Measurements from ENCODE around the gene XNDC1N. TPM values are rescaled to one million over a fixed set of nuclear protein-coding genes. Genes with fewer than 3 reads are reported as not detected.

The XNDC1N gene
- polyA plus RNA-seq, 1 experiment = 4.5 TPM

DNA sequence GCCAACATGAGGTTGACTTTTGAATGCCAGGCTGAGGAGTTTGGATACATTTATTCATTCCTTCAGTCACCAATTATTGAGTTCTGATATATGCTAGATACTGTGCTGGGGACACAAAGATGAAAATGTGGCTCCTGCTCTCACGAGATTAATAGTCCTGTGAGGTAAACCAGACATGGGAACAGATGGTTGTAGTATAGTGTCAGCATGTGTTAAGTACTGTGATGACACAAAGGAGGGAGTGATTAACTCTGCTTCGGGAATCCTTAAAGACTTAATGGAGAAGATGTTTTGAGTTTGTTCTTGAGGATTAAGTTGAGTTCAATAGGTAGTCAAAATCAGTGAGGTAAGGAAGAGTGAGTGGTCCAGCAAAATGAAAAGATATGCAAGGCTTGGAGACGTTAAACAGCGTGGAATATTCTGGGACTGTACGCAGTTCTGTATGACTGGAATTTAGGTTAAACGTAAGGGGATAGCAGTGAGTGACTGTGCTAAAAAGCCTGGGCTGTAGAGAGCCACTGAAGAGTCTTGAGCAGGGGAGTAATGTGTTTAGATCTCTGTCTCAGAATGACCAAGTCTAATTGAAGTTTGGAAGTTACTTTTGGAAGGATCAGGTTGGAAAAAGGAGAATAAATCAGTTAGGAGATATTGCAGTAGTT, 12.3 kb upstream of the XNDC1N start:
- Histone ChIP-seq H3K36me3 (ENCODE audit: control insufficient read depth, insufficient read depth, low read length) (no peaks in the 10 kb centered on the region), H3K27me3 (ENCODE audit: control insufficient read depth, insufficient read depth, low read length) (no peaks in the 10 kb centered on the region), H3K4me3 (ENCODE audit: low read depth, low read length) (no peak overlapping the region)
- DNase-seq (ENCODE audit: low read depth) = no peak
- ChIA-PET CTCF (no interaction called here), POLR2A (no interaction called here)
- TF ChIP-seq, protein P1, sequence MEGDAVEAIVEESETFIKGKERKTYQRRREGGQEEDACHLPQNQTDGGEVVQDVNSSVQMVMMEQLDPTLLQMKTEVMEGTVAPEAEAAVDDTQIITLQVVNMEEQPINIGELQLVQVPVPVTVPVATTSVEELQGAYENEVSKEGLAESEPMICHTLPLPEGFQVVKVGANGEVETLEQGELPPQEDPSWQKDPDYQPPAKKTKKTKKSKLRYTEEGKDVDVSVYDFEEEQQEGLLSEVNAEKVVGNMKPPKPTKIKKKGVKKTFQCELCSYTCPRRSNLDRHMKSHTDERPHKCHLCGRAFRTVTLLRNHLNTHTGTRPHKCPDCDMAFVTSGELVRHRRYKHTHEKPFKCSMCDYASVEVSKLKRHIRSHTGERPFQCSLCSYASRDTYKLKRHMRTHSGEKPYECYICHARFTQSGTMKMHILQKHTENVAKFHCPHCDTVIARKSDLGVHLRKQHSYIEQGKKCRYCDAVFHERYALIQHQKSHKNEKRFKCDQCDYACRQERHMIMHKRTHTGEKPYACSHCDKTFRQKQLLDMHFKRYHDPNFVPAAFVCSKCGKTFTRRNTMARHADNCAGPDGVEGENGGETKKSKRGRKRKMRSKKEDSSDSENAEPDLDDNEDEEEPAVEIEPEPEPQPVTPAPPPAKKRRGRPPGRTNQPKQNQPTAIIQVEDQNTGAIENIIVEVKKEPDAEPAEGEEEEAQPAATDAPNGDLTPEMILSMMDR (IDR thresholded peaks at IDR 0.05; ENCODE audit: insufficient read depth, low read depth, low read length) = no peak

DNA sequence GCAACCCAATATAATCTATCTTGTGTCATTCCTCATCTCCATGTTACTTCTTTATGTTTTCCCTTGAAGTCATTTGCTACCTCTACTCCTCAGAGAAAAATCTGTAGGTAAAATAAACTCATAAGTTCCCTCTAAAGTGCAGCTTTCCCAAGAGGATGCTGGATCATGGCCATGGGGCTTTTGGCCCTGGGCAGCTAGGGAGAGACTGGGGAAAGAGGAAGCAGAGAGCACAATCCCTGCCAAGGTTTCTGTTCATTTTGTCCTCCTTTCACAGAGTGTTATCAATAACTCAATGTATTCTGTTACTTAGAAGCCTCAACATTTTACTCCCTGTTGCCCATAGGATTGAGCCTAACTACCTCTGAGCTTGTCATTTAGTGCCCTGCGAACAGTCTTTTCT, 9.4 kb upstream of the XNDC1N start:
- no peaks in the 10 kb centered on the region for H3K27me3 ChIP-seq (ENCODE audit: control insufficient read depth, insufficient read depth, low read length)
- DNase-seq (ENCODE audit: low read depth) = no peak
- H3K4me3 ChIP-seq (ENCODE audit: low read depth, low read length) = no peak overlapping the region
- TF ChIP-seq, protein P1 (IDR thresholded peaks at IDR 0.05; ENCODE audit: insufficient read depth, low read depth, low read length) = no peak
- CTCF ChIA-PET = interaction anchor here (1.0 kb wide), 1 partner anchor 39 kb away, joined by 4 read pairs; no protein-coding TSS in a partner anchor
- POLR2A ChIA-PET = no interaction called here
- H3K36me3 ChIP-seq (ENCODE audit: control insufficient read depth, insufficient read depth, low read length) = no peaks in the 10 kb centered on the region

DNA sequence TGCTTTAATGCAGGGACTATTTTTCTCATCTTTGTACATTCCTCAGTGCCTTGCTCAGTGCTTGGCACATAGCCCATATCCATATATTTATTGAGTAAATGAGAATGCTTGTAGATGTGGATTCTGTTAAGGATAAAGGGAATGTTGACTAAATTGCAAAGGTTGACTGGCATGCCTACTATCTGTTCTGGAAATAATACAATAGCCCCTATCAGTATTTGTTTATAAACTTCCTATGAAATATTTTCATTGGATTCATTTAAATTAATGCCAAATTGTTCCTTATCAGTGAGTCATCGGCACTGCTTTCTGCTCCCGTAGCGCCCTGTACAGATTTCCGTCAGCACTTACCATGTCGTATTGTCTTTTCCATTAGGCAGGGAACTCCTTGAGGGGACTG, 8.4 kb upstream of the XNDC1N start:
- CTCF ChIA-PET = no interaction called here
- no peak overlapping the region for H3K4me3 ChIP-seq (ENCODE audit: low read depth, low read length)

GRCh38 chr11:71935338-71935925, 7.0 kb upstream of the XNDC1N start:
- DNase-seq (ENCODE audit: low read depth) = no peak
- TF ChIP-seq, protein P1 (IDR thresholded peaks at IDR 0.05; ENCODE audit: insufficient read depth, low read depth, low read length) = no peak
- no peak overlapping the region for H3K4me3 ChIP-seq (ENCODE audit: low read depth, low read length)
- H3K27me3 ChIP-seq (ENCODE audit: control insufficient read depth, insufficient read depth, low read length) = no peaks in the 10 kb centered on the region
- CTCF ChIA-PET = no interaction called here
- H3K36me3 ChIP-seq (ENCODE audit: control insufficient read depth, insufficient read depth, low read length) = no peaks in the 10 kb centered on the region
- POLR2A ChIA-PET = no interaction called here

More for the DNA sequence above, 8.4 kb upstream of the XNDC1N start:
- TF ChIP-seq, protein P1 (IDR thresholded peaks at IDR 0.05; ENCODE audit: insufficient read depth, low read depth, low read length) = no peak
- H3K27me3 ChIP-seq (ENCODE audit: control insufficient read depth, insufficient read depth, low read length) = no peaks in the 10 kb centered on the region
- no peaks in the 10 kb centered on the region for H3K36me3 ChIP-seq (ENCODE audit: control insufficient read depth, insufficient read depth, low read length)
- DNase-seq (ENCODE audit: low read depth) = no peak
- POLR2A ChIA-PET = no interaction called here

- no peak for DNase-seq (ENCODE audit: low read depth)
- Histone ChIP-seq H3K27me3 (ENCODE audit: control insufficient read depth, insufficient read depth, low read length) (no peaks in the 10 kb centered on the region), H3K4me3 (ENCODE audit: low read depth, low read length) (no peak overlapping the region), H3K36me3 (ENCODE audit: control insufficient read depth, insufficient read depth, low read length) (no peaks in the 10 kb centered on the region)
- ChIA-PET CTCF (no interaction called here), POLR2A (no interaction called here)
- TF ChIP-seq, protein P1 (IDR thresholded peaks at IDR 0.05; ENCODE audit: insufficient read depth, low read depth, low read length) = no peak
Measured at GRCh38 chr11:71934213-71934612, 5.8 kb upstream of the XNDC1N start.
